HG03039 (cell line): ENCODE results near the gene CHTOP.

Source experiments
- ATAC-seq: cut with Tn5 transposase; IDR thresholded peaks from one replicate; pipeline ENCODE4 v1.9.1; 2021; ENCODE audit warnings: mild to moderate bottlenecking, moderate library complexity; ENCODE audit not compliant: unreplicated experiment

CHTOP gene

GRCh38 chr1:153612755-153613331, 21.0 kb upstream of the CHTOP start, which contains the start of gene S100A16:
Gene S100A16, minus strand, starts transcription at chr1:153613137. Its CDS starts 4,986 bp downstream, at chr1:153608151.
- no peak for ATAC-seq

DNA sequence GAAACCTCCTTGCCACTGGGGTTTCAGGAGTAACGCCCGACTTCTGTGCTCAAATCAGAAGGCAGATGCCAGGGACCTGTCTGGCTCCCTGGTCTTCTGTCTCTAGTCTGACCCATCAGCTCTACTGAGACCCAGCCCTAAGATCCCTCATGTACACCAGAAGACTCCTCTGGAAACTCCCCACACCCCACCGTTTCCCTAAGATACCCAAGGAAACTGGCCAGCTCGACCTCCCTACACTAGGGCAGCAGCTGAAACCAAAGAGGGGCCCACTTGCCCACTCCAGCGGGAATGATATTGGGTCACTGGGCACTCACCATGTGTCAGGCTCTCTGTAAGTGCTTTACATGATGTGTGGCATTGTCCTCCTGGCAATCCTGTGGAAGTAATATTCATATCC, 20.5 kb upstream of the CHTOP start:
- ATAC-seq = no peak

GRCh38 chr1:153614189-153614900, 19.5 kb upstream of the CHTOP start:
- ATAC-seq = no peak

DNA sequence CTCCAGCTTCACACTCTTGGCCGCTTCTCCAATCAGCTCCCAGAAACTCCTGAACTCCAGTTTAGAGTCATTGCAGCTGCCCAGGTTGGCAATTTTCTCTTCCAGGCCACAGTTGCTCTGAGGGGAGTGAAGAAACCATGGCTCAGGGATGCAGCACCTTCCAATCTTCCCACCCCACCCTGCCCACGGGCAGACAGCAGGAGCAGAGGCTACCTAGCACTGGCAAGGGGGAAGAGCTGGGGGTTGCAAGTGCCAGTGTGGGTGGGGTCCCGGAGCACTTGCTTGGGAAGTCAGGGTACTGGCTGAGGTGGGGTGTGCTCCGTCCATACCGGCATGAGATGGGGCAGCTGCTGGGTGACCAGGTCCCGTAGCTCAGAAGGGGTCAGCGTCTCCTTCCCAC, 19.0 kb upstream of the CHTOP start:
- no peak for ATAC-seq

DNA sequence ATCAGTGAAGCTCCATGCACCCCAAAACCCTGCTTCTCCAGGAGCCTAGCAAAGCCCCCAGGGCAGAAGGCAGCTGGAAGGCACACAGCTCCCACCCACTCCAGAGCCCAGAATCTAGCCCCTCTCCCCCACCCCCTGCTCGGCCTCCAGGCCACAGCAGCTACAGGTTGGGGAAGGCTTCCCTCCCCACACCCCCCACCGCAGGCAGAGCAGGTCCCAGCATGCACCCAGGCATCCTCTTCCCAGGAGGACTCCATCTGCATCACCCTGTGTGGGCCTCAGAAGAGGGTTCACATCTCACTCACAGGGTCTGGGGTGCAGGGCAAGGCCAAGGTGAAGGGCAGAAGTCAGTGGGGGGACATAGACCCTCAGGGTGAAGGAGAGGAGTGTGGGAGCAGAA, 18.5 kb upstream of the CHTOP start:
- no peak for ATAC-seq

- ATAC-seq = no peak
These were observed 17.5 kb upstream of the CHTOP start, which contains the start of gene S100A14 for GRCh38 chr1:153616144-153616916. Gene S100A14, minus strand, starts transcription at chr1:153616325. Its CDS starts 467 bp downstream, at chr1:153615858.

DNA sequence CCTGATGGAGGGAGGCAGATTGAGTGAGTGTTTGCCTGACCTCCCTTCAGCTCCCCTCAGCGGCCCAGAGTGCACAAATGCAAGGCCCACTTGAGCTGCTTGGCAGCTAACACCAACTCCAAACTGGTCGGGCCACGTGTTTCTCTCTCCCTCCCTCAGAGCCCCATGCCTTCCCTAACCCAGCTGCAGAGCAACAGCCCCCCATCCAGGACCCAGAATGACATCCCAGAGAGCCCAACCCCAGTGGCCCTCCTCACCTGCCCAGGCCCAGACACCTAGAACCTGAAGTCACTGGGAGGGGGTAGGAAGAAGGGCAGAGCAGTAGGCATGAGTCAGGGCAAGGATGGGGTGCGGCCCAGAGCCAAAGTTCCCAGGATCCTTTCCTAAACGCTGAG, 17.0 kb upstream of the CHTOP start:
- no peak for ATAC-seq

DNA sequence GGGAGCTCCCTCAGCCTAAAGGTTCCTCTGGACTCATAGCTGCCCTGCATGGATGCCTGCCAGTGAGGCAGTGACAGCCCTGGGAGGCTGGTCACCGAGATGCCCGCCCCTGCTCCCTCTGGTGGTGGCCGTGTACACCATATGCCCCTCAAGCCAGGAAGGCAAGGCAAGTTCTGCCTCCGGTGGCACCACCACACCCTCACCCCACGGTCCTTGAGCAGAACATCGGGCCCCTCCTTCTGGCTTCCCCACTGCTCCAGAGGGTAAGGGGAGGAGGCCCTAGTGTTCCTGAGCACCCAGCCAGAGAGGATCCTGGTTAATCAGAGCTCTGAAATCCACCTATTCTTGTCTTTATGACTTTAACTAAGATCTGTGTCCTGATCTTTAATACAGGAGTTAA, 16.2 kb upstream of the CHTOP start:
- ATAC-seq = no peak

DNA sequence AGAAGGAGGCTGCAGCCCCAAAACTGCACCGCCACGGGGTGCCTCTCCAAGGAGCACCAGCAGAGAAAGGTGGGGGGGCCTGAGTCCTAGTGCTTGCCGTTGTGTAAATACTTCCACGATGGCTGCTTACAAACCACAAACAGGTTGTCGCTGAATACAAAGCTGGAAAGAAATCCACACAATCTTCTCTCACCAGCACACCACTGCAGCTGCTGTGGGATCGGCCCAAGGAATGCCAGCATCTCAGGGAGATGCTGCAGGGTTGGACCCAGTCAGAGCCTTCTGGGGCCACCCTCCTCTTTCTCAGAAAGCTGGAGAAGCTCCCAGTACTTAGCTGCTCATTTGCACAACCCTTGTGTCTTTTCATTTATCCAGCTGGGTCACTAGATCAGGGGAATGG, 14.7 kb upstream of the CHTOP start:
- ATAC-seq = no peak

- ATAC-seq = no peak
These were observed 10.8 kb upstream of the CHTOP start for GRCh38 chr1:153623101-153623500.

DNA sequence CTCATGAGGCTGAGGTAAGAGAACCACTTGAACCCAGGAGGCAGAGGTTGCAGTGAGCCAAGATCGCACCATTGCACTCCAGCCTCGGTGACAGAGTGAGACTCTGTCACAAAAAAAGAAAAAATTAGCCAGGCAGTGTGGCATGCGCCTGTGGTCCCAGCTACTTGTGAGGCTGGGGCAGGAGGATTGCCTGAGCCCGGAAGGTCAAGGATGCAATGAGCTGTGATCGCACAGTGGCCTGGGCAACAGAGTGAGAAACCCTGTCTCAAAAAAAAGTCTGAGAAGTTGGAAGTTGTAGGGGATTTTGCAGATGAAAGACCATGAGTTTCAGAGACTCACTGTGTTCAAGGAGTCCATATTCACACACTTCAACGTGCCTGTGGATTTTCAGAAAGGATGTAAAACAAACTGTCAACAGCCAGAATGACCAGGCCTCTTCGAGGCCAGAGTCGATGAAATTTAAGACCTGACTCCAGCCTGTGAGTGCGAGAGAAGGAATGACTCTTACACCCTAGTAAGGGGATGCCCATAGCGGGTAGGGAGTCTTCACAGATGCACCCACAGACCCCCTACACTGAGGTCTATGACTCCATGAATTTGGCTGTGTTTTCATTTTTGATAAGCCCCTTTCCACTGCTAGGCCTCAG, 8.8 kb upstream of the CHTOP start:
- ATAC-seq = no peak

DNA sequence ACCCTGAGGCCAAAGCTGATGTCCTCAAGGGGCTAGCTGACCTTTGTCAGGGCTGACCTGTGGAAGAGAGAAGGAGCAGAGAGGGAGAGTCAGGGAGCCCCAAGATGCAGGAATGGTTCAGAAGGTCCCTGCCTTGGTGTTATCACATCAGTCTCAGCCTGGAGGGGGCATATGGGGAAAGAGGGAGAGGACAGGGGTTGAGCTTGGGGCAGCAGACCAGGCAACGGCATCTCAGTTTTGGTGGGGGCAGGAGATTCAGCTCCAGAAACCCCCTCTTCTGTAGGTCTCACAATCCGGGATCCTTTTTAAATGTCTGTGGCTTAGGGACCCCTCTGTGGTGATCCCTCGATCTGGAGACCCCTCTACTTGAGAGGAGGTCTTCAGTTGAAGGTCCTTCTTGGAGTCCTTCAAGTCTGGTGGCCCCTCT, 7.4 kb upstream of the CHTOP start:
- no peak for ATAC-seq

GRCh38 chr1:153626904-153627714, 6.8 kb upstream of the CHTOP start, which contains the start of gene S100A13:
Gene S100A13, minus strand, starts transcription at chr1:153627505. Its CDS starts 1,033 bp downstream, at chr1:153626472.
- ATAC-seq = no peak

- no peak for ATAC-seq
These were observed 5.9 kb upstream of the CHTOP start, which contains the start of gene S100A1 for GRCh38 chr1:153627715-153628626. Gene S100A1, plus strand, starts transcription at chr1:153628434. Its CDS starts 2,088 bp downstream, at chr1:153630522.

DNA sequence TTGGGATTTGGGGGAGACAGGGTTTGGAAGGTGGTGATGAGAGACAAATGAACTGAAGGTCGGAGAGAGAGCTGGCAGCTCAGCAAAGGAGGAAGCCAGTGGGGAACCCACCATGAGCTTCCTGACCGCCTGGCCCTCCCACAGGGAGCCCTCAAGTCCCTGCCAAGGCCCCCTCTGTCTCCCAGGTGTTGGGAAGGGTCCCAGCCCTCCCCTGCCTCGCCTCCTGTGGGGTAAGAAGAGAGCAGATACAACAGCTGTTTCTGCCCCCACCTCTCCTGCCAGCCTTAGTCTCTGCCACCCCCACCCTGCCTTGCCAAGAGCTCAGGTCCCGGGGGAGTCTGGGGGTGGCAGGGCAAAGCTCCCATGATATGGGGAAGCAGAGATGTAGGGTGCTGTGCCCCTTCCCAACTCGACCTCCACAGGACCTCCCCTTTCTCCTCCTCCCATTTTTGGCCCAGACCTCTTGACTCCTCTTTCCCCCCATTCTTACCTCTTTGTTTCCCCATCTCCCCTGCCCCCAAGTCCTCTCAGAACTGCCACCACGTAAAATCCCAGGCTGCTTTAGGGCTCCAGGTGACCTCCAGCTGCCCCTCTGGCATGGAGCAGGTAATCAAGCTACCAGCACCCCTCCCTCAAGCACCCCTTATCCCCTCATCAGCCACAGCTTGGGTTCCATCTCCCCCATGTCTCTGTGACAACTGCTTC, 5.1 kb upstream of the CHTOP start:
- no peak for ATAC-seq

- ATAC-seq = no peak
These were observed 4.6 kb upstream of the CHTOP start for GRCh38 chr1:153629343-153629665.

DNA sequence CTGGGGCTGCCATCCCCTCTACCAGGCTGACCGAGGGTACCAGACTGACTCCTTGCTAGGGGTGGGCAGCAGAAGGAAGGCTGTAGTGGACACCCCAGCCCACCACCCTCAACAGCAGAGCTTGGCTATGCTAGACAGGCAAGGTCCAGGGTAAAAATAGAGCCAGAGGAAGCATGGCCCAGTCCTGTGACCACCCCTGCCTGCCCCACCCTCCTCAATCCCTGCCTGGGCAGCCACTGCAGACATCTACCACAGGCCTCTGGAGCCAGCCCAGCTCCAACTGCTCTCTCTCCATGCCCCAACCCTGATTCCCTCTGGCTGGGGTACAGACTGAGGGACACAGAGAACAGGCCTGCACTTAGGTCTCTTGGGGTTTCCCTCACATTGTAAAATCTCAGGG, 3.9 kb upstream of the CHTOP start:
- no peak for ATAC-seq

DNA sequence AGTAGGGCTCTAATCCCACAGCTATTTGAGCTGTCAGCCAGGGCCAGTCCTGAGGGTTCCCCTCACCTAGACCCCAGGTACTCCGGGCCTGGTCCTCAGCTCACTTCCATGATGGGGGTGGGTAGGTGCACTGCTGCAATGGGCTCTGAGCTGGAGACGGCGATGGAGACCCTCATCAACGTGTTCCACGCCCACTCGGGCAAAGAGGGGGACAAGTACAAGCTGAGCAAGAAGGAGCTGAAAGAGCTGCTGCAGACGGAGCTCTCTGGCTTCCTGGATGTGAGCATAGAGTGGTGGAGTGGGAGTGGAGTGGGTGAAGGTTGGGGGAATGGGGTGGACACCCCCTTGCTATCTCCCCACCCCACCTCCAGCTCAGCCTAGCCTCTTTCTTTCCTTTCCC, 3.5 kb upstream of the CHTOP start:
- no peak for ATAC-seq
